K562 (cell line): ENCODE measurements around the gene SLC49A4. TPM values are rescaled to one million over a fixed set of nuclear protein-coding genes. Genes with fewer than 3 reads are reported as not detected.

Source experiments
- ATAC-seq: fragments of 200-7000 bp; cut with Tn5 transposase; 3 replicates; pipeline ENCODE4 v1.9.1; 2020; ENCODE audit warnings: moderate library complexity
- BruUV-seq: library from RNA; stranded (reverse); fragments of 400-500 nt; replicated peaks from 2 replicates; lab custom pipeline; 2021; lab: Mats Ljungman, UMichigan
- CTCF ChIA-PET: fragments of 300-600 bp; formaldehyde crosslinking; extraction: SDS; loops from one replicate; lab custom pipeline; 2021; ENCODE audit warnings: low intra/inter-chr PET ratio; lab: Yijun Ruan, JAX
- POLR2A ChIA-PET: fragments of 300-600, 350-650 bp; sonication (Branson Sonifier 250); formaldehyde crosslinking; extraction: SDS; loops from one replicate; lab custom pipeline; 2021; ENCODE audit warnings: antibody characterized with exemption, inconsistent platforms; lab: Yijun Ruan, JAX
- DNase-seq, 4 experiments: peaks; one replicate each; pipeline versions ENCODE4 v3.0.0 to v3.0.0-alpha.2; 2011 to 2018; ENCODE audit warnings: low spot score in 3 of 4, mixed read lengths in 3 of 4; ENCODE audit errors: extremely low read depth in 1 of 4
- FAIRE-seq: peaks from 2 replicates; lab custom pipeline; 2011; peaks lifted over from hg19 to GRCh38; lab: Jason Lieb, UNC
- H2AFZ ChIP-seq: 2 replicates; pipeline ENCODE4 v1.6.0; 2011; ENCODE audit warnings: low read depth, low read length, control low read depth, inconsistent platforms
- H3K27ac ChIP-seq: fragments of 200-600 bp; 3 replicates; pipeline ENCODE4 v1.8.0; 2011; ENCODE audit warnings: low read depth, mild to moderate bottlenecking, control low read depth, inconsistent platforms, low read length, moderate library complexity, mixed read lengths; ENCODE audit errors: extremely low read depth
- H3K27me3 ChIP-seq, 2 experiments: fragments of 300-600 bp in 1 of 2; 2 replicates in 1 of 2; 3 replicates in 1 of 2; pipeline versions ENCODE4 v1.6.0 to v1.8.0; 2011; ENCODE audit warnings: inconsistent platforms in 2 of 2, low read length in 2 of 2, mild to moderate bottlenecking in 1 of 2, mixed read lengths in 1 of 2, moderate library complexity in 1 of 2; ENCODE audit not compliant: control insufficient read depth in 2 of 2, insufficient read depth in 2 of 2
- H3K36me3 ChIP-seq: fragments of 300-600 bp; 3 replicates; pipeline ENCODE4 v1.8.0; 2011; ENCODE audit warnings: mild to moderate bottlenecking, low read length, inconsistent platforms; ENCODE audit not compliant: control insufficient read depth, insufficient read depth
- H3K4me1 ChIP-seq, 2 experiments: fragments of 200-600 bp in 1 of 2; replicated peaks in 1 of 2; 2 replicates in 1 of 2; 3 replicates in 1 of 2; pipeline versions ENCODE4 v1.5.1 to v1.8.0; 2011; ENCODE audit warnings: inconsistent platforms in 2 of 2, low read length in 2 of 2, mild to moderate bottlenecking in 1 of 2, mixed read lengths in 1 of 2, moderate library complexity in 1 of 2; ENCODE audit not compliant: control insufficient read depth in 2 of 2, insufficient read depth in 2 of 2
- H3K4me2 ChIP-seq: 2 replicates; pipeline ENCODE4 v1.6.1; 2011; ENCODE audit warnings: low read length, control low read depth, inconsistent platforms, mixed read lengths; ENCODE audit not compliant: insufficient read depth
- H3K4me3 ChIP-seq: fragments of 200-600 bp; sonication (generic), shearing (Covaris generic); 2 replicates; pipeline ENCODE4 v1.5.1; 2016; ENCODE audit warnings: control low read depth, inconsistent platforms
- H3K79me2 ChIP-seq: fragments of 200-600 bp; 3 replicates; pipeline ENCODE4 v1.8.0; 2011; ENCODE audit warnings: low read length, inconsistent platforms; ENCODE audit not compliant: control insufficient read depth, insufficient read depth
- H3K9ac ChIP-seq, 2 experiments: 2 replicates each; pipeline versions ENCODE4 v1.6.0 to v1.6.1; 2011; ENCODE audit warnings: low read depth in 2 of 2, low read length in 2 of 2, control low read depth in 1 of 2, inconsistent platforms in 1 of 2, mild to moderate bottlenecking in 1 of 2, mixed read lengths in 1 of 2; ENCODE audit not compliant: insufficient read depth in 1 of 2
- H3K9me1 ChIP-seq: one replicate; pipeline ENCODE4 v1.6.0; 2011; ENCODE audit warnings: inconsistent platforms, mild to moderate bottlenecking, low read length, moderate library complexity; ENCODE audit not compliant: control insufficient read depth, insufficient read depth
- H3K9me3 ChIP-seq: replicated peaks from 2 replicates; pipeline ENCODE4 v1.5.1; 2011; ENCODE audit warnings: low read depth, low read length, inconsistent platforms; ENCODE audit not compliant: control insufficient read depth, insufficient read depth
- H4K20me1 ChIP-seq: replicated peaks from 2 replicates; pipeline ENCODE4 v1.6.1; 2011; ENCODE audit warnings: low read length, inconsistent platforms, mixed read lengths; ENCODE audit not compliant: control insufficient read depth, insufficient read depth
- CBX8 ChIP-seq: fragments of 200-600 bp; sonication (generic); IDR thresholded peaks from 2 replicates; pipeline ENCODE4 v1.6.1; 2012; ENCODE audit warnings: borderline replicate concordance, mixed run types, low read depth, mild to moderate bottlenecking, moderate library complexity, mixed read lengths, low read length, control low read depth, inconsistent platforms; ENCODE audit not compliant: poor library complexity, severe bottlenecking; ENCODE audit errors: extremely low read depth
- CTBP1 ChIP-seq: fragments of 450-650 bp; IDR thresholded peaks from 2 replicates; pipeline ENCODE4 v1.6.1; 2016; ENCODE audit warnings: borderline replicate concordance
- CUX1 ChIP-seq: fragments of 200-800 bp; sonication (Bioruptor generic); IDR thresholded peaks from 2 replicates; pipeline ENCODE4 v1.6.1; 2016; ENCODE audit warnings: missing genetic modification characterization, missing compliant biosample characterization
- DNMT1 ChIP-seq: fragments of 450-650 bp; IDR thresholded peaks from 2 replicates; pipeline ENCODE4 v1.6.1; 2016; ENCODE audit warnings: antibody characterized with exemption, mild to moderate bottlenecking
- KLF10 ChIP-seq: fragments of 250-450 bp; sonication (Bioruptor Pico); IDR thresholded peaks from 2 replicates; pipeline ENCODE4 v1.6.1; 2021; ENCODE audit warnings: matching md5 sums
- MBD1 ChIP-seq: fragments of 250-450 bp; sonication (Bioruptor Pico); IDR thresholded peaks from 2 replicates; pipeline ENCODE4 v1.8.0; 2022; ENCODE audit warnings: inconsistent platforms
- PATZ1 ChIP-seq: fragments of 250-450 bp; sonication (Bioruptor Pico); IDR thresholded peaks from 2 replicates; pipeline ENCODE4 v1.5.0; 2020; ENCODE audit warnings: mild to moderate bottlenecking, borderline replicate concordance
- PHF21A ChIP-seq: fragments of 450-650 bp; IDR thresholded peaks from 2 replicates; pipeline ENCODE4 v1.6.1; 2017; ENCODE audit warnings: low read depth, borderline replicate concordance
- POLR2AphosphoS5 ChIP-seq: IDR thresholded peaks from 2 replicates; pipeline ENCODE4 v1.6.1; 2011; ENCODE audit warnings: mild to moderate bottlenecking, low read depth, low read length, moderate library complexity; ENCODE audit not compliant: control insufficient read depth, insufficient read depth
- SAFB ChIP-seq: fragments of 200-400 bp; formaldehyde crosslinking; IDR thresholded peaks from 2 replicates; pipeline ENCODE4 v1.6.1; 2017; ENCODE audit warnings: low read depth, low read length, borderline replicate concordance
- SP1 ChIP-seq: sonication (generic); formaldehyde crosslinking; IDR thresholded peaks from 2 replicates; pipeline ENCODE4 v1.8.1; 2022; ENCODE audit warnings: mild to moderate bottlenecking, missing genetic modification reagents
- THRAP3 ChIP-seq: fragments of 450-650 bp; IDR thresholded peaks from 2 replicates; pipeline ENCODE4 v1.6.1; 2016; ENCODE audit warnings: mild to moderate bottlenecking, inconsistent platforms, borderline replicate concordance
- ZNF165 ChIP-seq: fragments of 250-450 bp; sonication (Bioruptor Pico); IDR thresholded peaks from 2 replicates; pipeline ENCODE4 v1.4.0; 2020; ENCODE audit warnings: borderline replicate concordance
- WGBS: fragments of 100-300 bp; shearing (Covaris generic); methylation state at CpG from one replicate; pipeline ENCODE4 v1.1.6; 2016; ENCODE audit warnings: low coverage, mixed read lengths; ENCODE audit not compliant: insufficient coverage; ENCODE audit errors: missing lambda C conversion rate; 5-methylcytosine and 5-hydroxymethylcytosine counted together
- in situ Hi-C: fragments of 300-500 bp; cut with MboI; formaldehyde crosslinking; loops from 4 replicates; pipeline ENCODE4 v1.15.0; 2018; ENCODE audit warnings: inconsistent platforms, mixed read lengths
- intact Hi-C: fragments of 100-400 bp; cut with micrococcal nuclease; formaldehyde crosslinking; loops from 2 replicates; pipeline ENCODE4 v1.14.2; 2022
- polyA plus RNA-seq, 8 experiments: library from polyadenylated mRNA; depleted of rRNA in 4 of 8; stranded (reverse) in 5 of 8; unstranded in 3 of 8; fragments of >200 nt; fragmentation: Nextera tagmentation in 2 of 8; fragmentation: Illumina TruSeq in 1 of 8; extraction: Ambion mirVana in 2 of 8; extraction: Trizol in 1 of 8; gene quantifications; 2 replicates each; pipeline versions ENCODE4 v1.2.1 to v1.2.3, GENCODE V29; 2011 to 2014; ENCODE audit warnings: inconsistent platforms in 1 of 8, missing spikeins in 1 of 8
- total RNA-seq, 7 experiments: library from RNA; depleted of rRNA in 6 of 7; stranded (reverse); fragments of >200 nt in 6 of 7; fragmentation: Illumina TruSeq in 2 of 7; extraction: Trizol in 2 of 7; gene quantifications; 2 replicates each; pipeline versions ENCODE4 v1.2.1 to v1.2.3, GENCODE V29; 2011 to 2021; ENCODE audit warnings: low replicate concordance in 1 of 7

SLC49A4 gene
- total and polyA plus RNA-seq, 9 of the 15 experiments (the other 6 are each of a cell fraction or from before 2014, with no cell fraction given), result 0.15 to 1.3 (median 0.83) TPM

- in situ Hi-C loops, result no loop called here
- no peaks in the 10 kb centered on the region for H3K4me1 ChIP-seq
- no peaks in the 10 kb centered on the region for H3K9me3 ChIP-seq
- H3K4me3 ChIP-seq, result no peak overlapping the region
- BruUV-seq, result no TSS peak
- no peaks in the 10 kb centered on the region for H3K79me2 ChIP-seq
- 60% methylated on average over 3 of the region's 3 CpGs for WGBS
- no peaks in the 10 kb centered on the region for H4K20me1 ChIP-seq
- H3K27me3 ChIP-seq, result no peaks in the 10 kb centered on the region
- intact Hi-C loops, result loop anchor here (10.0 kb wide), 3 partner anchors 96 to 266 kb away; partner anchors contain the start of gene SEMA5B
- H3K27ac ChIP-seq, result no peak overlapping the region
- POLR2A ChIA-PET, result no interaction called here
- CTCF ChIA-PET, result no interaction called here
- DNase-seq (no peak), ATAC-seq (no peak), FAIRE-seq (no peak)
- H3K9me1 ChIP-seq, result no peaks in the 10 kb centered on the region
- no peak overlapping the region for H3K9ac ChIP-seq
- H2AFZ ChIP-seq, result no peak overlapping the region
- no peak overlapping the region for H3K4me2 ChIP-seq
- H3K36me3 ChIP-seq, result peaks cover 11% of the 10 kb centered on the region
- TF ChIP-seq MBD1 (CRISPR knock-in tag) (no peak), DNMT1 (no peak), SP1 (no peak), PHF21A (no peak), POLR2AphosphoS5 (no peak), CTBP1 (no peak), PATZ1 (CRISPR knock-in tag) (no peak), KLF10 (CRISPR knock-in tag) (no peak), ZNF165 (CRISPR knock-in tag) (no peak), CUX1 (CRISPR knock-in tag) (no peak), THRAP3 (no peak), CBX8 (no peak), SAFB (no peak)
Observed at GRCh38 chr3:122758877-122759560, 35.9 kb upstream of the SLC49A4 start.
